Calu3 (cell line): ENCODE data around the gene SLC6A5. TPM values are rescaled to one million over a fixed set of nuclear protein-coding genes. Genes with fewer than 3 reads are reported as not detected.

Experiments
- BruUV-seq: library from RNA; stranded (reverse); fragments of 400-500 nt; replicated peaks from 2 replicates; lab custom pipeline; 2021; lab: Mats Ljungman, UMichigan
- CTCF ChIA-PET: fragments of 300-600 bp; sonication (Branson Sonifier 250); formaldehyde crosslinking; loops from one replicate; lab custom pipeline; 2022; ENCODE audit warnings: antibody characterized with exemption; lab: Charles Lee
- DNase-seq: peaks from one replicate; pipeline ENCODE4 v3.0.0; 2022
- H3K27ac Mint-ChIP-seq: one replicate; pipeline ENCODE4 v1.8.0; 2022; ENCODE audit warnings: mixed read lengths; ENCODE audit not compliant: unreplicated experiment
- H3K27me3 Mint-ChIP-seq: one replicate; pipeline ENCODE4 v1.8.0; 2022; ENCODE audit warnings: mixed read lengths; ENCODE audit not compliant: unreplicated experiment
- H3K36me3 Mint-ChIP-seq: one replicate; pipeline ENCODE4 v1.8.0; 2022; ENCODE audit warnings: mild to moderate bottlenecking, moderate library complexity, mixed read lengths; ENCODE audit not compliant: insufficient read depth, unreplicated experiment
- H3K4me1 Mint-ChIP-seq: one replicate; pipeline ENCODE4 v1.8.0; 2022; ENCODE audit warnings: mild to moderate bottlenecking, low read depth, mixed read lengths; ENCODE audit not compliant: unreplicated experiment
- H3K4me3 Mint-ChIP-seq: one replicate; pipeline ENCODE4 v1.8.0; 2022; ENCODE audit warnings: mild to moderate bottlenecking, low read depth, moderate library complexity, mixed read lengths; ENCODE audit not compliant: unreplicated experiment
- H3K9me3 Mint-ChIP-seq: one replicate; pipeline ENCODE4 v1.8.0; 2022; ENCODE audit warnings: low read depth, mixed read lengths; ENCODE audit not compliant: unreplicated experiment
- CTCF ChIP-seq: fragments of 200-600 bp; IDR thresholded peaks from one replicate; pipeline ENCODE4 v1.8.0; 2022; ENCODE audit warnings: antibody characterized with exemption; ENCODE audit not compliant: unreplicated experiment
- intact Hi-C: fragments of 100-400 bp; cut with micrococcal nuclease; formaldehyde crosslinking; loops from one replicate; pipeline ENCODE4 v1.10.0; 2022; ENCODE audit not compliant: unreplicated experiment
- total RNA-seq: library from RNA; stranded (reverse); gene quantifications from 2 replicates; pipeline ENCODE4 v1.2.3, GENCODE V29; 2022

Gene SLC6A5
- total RNA-seq, 1 experiment from 2014 or later: not detected

- DNase-seq: no peak
- Mint-ChIP-seq H3K4me1 (no peaks in the 10 kb centered on the region), H3K27me3 (no peaks in the 10 kb centered on the region), H3K9me3 (peaks cover 7% of the 10 kb centered on the region), H3K27ac (no peak overlapping the region), H3K36me3 (no peaks in the 10 kb centered on the region), H3K4me3 (no peak overlapping the region)
- CTCF ChIA-PET: no interaction called here
- intact Hi-C loops: no loop called here
- TF ChIP-seq CTCF: no peak
- no TSS peak for BruUV-seq
Measured at GRCh38 chr11:20688761-20689160, 89.4 kb downstream of the SLC6A5 start.

GRCh38 chr11:20707876-20708275 is 108.5 kb downstream of the SLC6A5 start:
- H3K9me3 Mint-ChIP-seq: peaks cover 11% of the 10 kb centered on the region

More at GRCh38 chr11:20707876-20708275, 108.5 kb downstream of the SLC6A5 start:
- no peak overlapping the region for H3K4me3 Mint-ChIP-seq
- no peaks in the 10 kb centered on the region for H3K27me3 Mint-ChIP-seq
- no peaks in the 10 kb centered on the region for H3K4me1 Mint-ChIP-seq
- no peak for DNase-seq
- BruUV-seq: no TSS peak
- intact Hi-C loops: no loop called here
- H3K36me3 Mint-ChIP-seq: no peaks in the 10 kb centered on the region
- H3K27ac Mint-ChIP-seq: no peak overlapping the region
- no peak for TF ChIP-seq CTCF
- CTCF ChIA-PET: interaction anchor here (0.7 kb wide), 1 partner anchor 210 kb away, joined by 3 read pairs; no protein-coding TSS in a partner anchor

Other genes with a start within 250 kb of the SLC6A5 start
- gene HTATIP2, start 235.9 kb upstream of the SLC6A5 start, total RNA-seq: 94.7 and 106 TPM in 2 replicates
- 23.1 and 24.0 TPM in 2 replicates for gene PRMT3, start 211.9 kb upstream of the SLC6A5 start, total RNA-seq
- gene NELL1, start 70.0 kb downstream of the SLC6A5 start, total RNA-seq: not detected in 2 replicates